ENCODE data around the gene GRM1. TPM values are rescaled to one million over a fixed set of nuclear protein-coding genes. Genes with fewer than 3 reads are reported as not detected.
"Not testable (repeated sequence)": the region's sequence is repeated elsewhere in the genome, so short reads cannot be mapped to it uniquely, and the experiment has no call there.

GRM1 gene
- total RNA-seq, 4 donors from 2014 or later = 0.13 TPM; not detected in 3

DNA sequence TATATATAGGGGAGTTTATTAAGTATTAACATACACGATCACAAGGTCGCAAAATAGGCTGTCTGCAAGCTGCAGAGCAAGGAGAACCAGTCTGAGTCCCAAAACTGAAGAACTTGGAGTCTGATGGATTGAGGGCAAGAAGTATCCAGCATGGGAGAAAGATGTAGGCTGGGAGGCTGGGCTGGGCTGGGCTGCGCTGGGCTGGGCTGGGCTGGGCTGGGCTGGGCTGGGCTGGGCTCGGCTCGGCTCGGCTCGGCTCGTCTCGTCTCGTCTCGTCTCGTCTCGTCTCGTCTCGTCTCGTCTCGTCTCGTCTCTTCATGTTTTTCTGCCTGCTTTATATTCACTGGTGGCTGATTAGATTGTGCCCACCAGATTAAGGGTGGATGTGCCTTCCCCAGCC is 238.6 kb downstream of the GRM1 start:
- Histone ChIP-seq H3K27ac (no peak overlapping the region), H3K36me3 (no peaks in the 10 kb centered on the region), H3K4me3 (no peak overlapping the region), H3K9me3 (no peaks in the 10 kb centered on the region), H3K4me1 (no peaks in the 10 kb centered on the region), H3K27me3 (no peaks in the 10 kb centered on the region)
- TF ChIP-seq, protein P1, sequence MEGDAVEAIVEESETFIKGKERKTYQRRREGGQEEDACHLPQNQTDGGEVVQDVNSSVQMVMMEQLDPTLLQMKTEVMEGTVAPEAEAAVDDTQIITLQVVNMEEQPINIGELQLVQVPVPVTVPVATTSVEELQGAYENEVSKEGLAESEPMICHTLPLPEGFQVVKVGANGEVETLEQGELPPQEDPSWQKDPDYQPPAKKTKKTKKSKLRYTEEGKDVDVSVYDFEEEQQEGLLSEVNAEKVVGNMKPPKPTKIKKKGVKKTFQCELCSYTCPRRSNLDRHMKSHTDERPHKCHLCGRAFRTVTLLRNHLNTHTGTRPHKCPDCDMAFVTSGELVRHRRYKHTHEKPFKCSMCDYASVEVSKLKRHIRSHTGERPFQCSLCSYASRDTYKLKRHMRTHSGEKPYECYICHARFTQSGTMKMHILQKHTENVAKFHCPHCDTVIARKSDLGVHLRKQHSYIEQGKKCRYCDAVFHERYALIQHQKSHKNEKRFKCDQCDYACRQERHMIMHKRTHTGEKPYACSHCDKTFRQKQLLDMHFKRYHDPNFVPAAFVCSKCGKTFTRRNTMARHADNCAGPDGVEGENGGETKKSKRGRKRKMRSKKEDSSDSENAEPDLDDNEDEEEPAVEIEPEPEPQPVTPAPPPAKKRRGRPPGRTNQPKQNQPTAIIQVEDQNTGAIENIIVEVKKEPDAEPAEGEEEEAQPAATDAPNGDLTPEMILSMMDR (IDR thresholded peaks at IDR 0.05) = no peak
- TF ChIP-seq POLR2AphosphoS5 (IDR thresholded peaks at IDR 0.05) (no peak), EP300 (IDR thresholded peaks at IDR 0.05) (no peak), POLR2A (IDR thresholded peaks at IDR 0.05) (no peak)
- ATAC-seq = no peak
- 93 to 97% methylated on average over 13 to 18 of the region's 18 CpGs for WGBS, 2 donors (ENCODE audit: low coverage in 1 of 2)

DNA sequence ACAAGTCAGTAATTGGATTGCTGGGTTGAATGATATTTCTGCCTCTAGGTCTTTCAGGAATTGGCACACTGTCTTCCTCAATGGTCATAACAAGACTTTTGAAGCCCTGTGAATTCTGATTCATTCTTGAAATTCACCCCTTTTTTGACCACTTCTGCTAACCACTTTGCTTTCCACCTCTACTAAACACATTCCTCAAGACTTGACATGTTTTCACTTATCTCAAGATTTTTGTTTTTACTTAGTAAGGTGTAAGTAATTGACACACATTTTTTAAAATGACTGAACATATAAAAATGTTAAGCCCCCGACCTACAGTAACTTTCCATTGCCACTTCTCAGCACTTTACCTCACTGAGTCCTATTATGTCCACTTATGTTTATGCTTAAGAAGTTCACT is 239.1 kb downstream of the GRM1 start:
- Histone ChIP-seq H3K27ac (no peak overlapping the region), H3K27me3 (no peaks in the 10 kb centered on the region), H3K4me1 (no peaks in the 10 kb centered on the region), H3K4me3 (no peak overlapping the region), H3K9me3 (no peaks in the 10 kb centered on the region), H3K36me3 (no peaks in the 10 kb centered on the region)
- ATAC-seq = no peak
- WGBS, 2 donors (ENCODE audit: low coverage in 1 of 2) = 50 to 52% methylated on average over 1 of the region's 1 CpG
- no peak for TF ChIP-seq POLR2A (IDR thresholded peaks at IDR 0.05)
- TF ChIP-seq EP300 (IDR thresholded peaks at IDR 0.05) = no peak
- no peak for TF ChIP-seq POLR2AphosphoS5 (IDR thresholded peaks at IDR 0.05)
- TF ChIP-seq, protein P1 (IDR thresholded peaks at IDR 0.05) = no peak

DNA sequence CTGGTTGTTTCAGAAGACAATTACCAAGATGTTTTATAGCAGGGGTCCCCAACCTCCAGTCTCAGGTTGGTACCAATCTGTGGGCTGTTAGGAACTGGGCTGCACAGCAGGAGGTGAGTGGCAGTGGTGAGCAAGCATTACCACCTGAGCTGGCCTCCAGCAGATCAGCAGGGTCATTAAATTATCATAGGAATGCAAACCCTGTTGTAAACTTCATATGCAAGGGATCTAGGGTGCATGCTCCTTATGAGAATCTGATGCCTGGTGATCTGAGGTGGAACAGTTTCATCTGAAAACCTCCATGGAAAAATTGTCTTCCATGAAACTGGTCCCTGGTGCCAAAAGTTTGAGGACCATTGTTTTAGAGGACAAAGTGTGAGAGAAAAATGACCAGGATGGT is 240.6 kb downstream of the GRM1 start:
- Histone ChIP-seq H3K4me1 (no peaks in the 10 kb centered on the region), H3K9me3 (no peaks in the 10 kb centered on the region), H3K36me3 (no peaks in the 10 kb centered on the region), H3K27me3 (no peaks in the 10 kb centered on the region), H3K27ac (no peak overlapping the region), H3K4me3 (no peak overlapping the region)
- ATAC-seq = no peak
- no peak for TF ChIP-seq POLR2A (IDR thresholded peaks at IDR 0.05)

- H3K36me3 ChIP-seq, H3K4me1 ChIP-seq, H3K27me3 ChIP-seq, H3K27ac ChIP-seq, ATAC-seq, H3K9me3 ChIP-seq, H3K4me3 ChIP-seq: not testable (repeated sequence)
- 11 to 20% methylated on average over 1 of the region's 1 CpG for WGBS, 2 donors (ENCODE audit: low coverage in 1 of 2)
Observed at GRCh38 chr6:146271163-146271562, 242.3 kb downstream of the GRM1 start.

DNA sequence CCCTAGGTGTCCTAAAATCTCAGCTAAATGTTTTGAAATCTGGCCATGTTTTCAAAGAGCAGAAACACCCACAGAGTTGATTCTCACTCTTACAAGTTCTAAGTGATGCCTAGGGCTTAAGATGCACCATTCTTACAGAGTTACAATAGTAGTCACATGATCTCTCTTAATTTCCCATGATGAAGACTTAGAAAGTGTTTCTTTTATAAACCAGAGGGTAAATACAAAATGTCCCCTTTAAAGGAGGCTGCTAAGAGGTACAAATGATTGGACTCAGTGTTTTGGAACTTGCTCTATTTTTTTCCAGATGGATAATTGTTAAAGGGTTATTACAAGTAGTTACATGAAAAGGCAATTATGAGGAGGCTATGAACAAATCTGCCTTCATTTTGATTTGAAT is 244.6 kb downstream of the GRM1 start:
- Histone ChIP-seq H3K9me3 (no peaks in the 10 kb centered on the region), H3K36me3 (no peaks in the 10 kb centered on the region), H3K27ac (no peak overlapping the region), H3K4me3 (no peak overlapping the region), H3K4me1 (peaks cover 0 to 5% (median 0%) of the 10 kb centered on the region in 3 donors), H3K27me3 (no peaks in the 10 kb centered on the region)
- TF ChIP-seq, protein P1 (IDR thresholded peaks at IDR 0.05) = no peak
- no peak for TF ChIP-seq POLR2AphosphoS5 (IDR thresholded peaks at IDR 0.05)
- TF ChIP-seq EP300 (IDR thresholded peaks at IDR 0.05) = no peak
- TF ChIP-seq POLR2A (IDR thresholded peaks at IDR 0.05) = no peak
- ATAC-seq = no peak

DNA sequence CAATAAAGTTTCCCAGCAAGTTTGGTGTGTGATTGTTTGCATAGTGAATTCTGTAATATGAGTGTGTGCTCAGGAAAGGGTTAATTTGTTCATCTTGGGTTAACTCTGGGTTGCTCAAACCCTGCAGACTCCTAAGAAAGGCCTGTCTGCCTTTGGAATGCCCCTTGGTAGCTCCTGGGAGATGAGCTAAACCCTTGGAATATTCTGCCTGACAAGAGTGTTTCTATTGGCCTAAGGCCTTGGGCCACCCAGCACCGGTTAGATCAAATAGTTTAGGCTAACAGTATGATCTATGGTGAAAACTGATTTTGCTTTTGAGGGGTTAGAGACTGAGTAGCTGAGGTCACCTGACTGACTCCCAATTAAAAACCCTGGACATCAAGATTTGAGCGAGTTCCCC is 248.3 kb downstream of the GRM1 start:
- TF ChIP-seq POLR2AphosphoS5 (IDR thresholded peaks at IDR 0.05) = no peak
- TF ChIP-seq, protein P1 (IDR thresholded peaks at IDR 0.05) = no peak
- no peak for TF ChIP-seq EP300 (IDR thresholded peaks at IDR 0.05)
- TF ChIP-seq POLR2A (IDR thresholded peaks at IDR 0.05) = no peak
- Histone ChIP-seq H3K4me3 (no peak overlapping the region), H3K27me3 (no peaks in the 10 kb centered on the region), H3K4me1 (peaks cover 0 to 5% (median 0%) of the 10 kb centered on the region in 3 donors), H3K9me3 (no peaks in the 10 kb centered on the region), H3K27ac (no peak overlapping the region), H3K36me3 (no peaks in the 10 kb centered on the region)
- no peak for ATAC-seq
- WGBS, 2 donors (ENCODE audit: low coverage in 1 of 2) = 43 to 70% methylated on average over 1 to 2 of the region's 2 CpGs
